HepG2 (cell line): ENCODE data around the gene PHOSPHO2. TPM values are rescaled to one million over a fixed set of nuclear protein-coding genes. Genes with fewer than 3 reads are reported as not detected.

ENCODE experiments used
- AGO2 ChIP-seq: fragments of 200-400 bp; formaldehyde crosslinking; optimal IDR thresholded peaks from 2 replicates; pipeline ENCODE3; 2017; ENCODE audit warnings: mild to moderate bottlenecking, low read depth, low read length, moderate library complexity
- ARID5B ChIP-seq: IDR thresholded peaks from 2 replicates; pipeline ENCODE4 v1.4.0; 2020; ENCODE audit warnings: mild to moderate bottlenecking, missing genetic modification reagents
- CCDC6 ChIP-seq: sonication (generic); formaldehyde crosslinking; IDR thresholded peaks from 2 replicates; pipeline ENCODE4 v1.8.1; 2022; ENCODE audit warnings: mild to moderate bottlenecking, missing genetic modification reagents, moderate library complexity
- CTCF ChIP-seq: sonication (generic); formaldehyde crosslinking; IDR thresholded peaks from 2 replicates; pipeline ENCODE4 v1.5.0; 2020; ENCODE audit warnings: mild to moderate bottlenecking, missing genetic modification reagents, moderate library complexity
- DR1 ChIP-seq: sonication (generic); formaldehyde crosslinking; IDR thresholded peaks from 2 replicates; pipeline ENCODE4 v1.8.0; 2021; ENCODE audit warnings: mild to moderate bottlenecking, missing genetic modification reagents, inconsistent platforms
- E2F1 ChIP-seq: sonication (generic); formaldehyde crosslinking; IDR thresholded peaks from 2 replicates; pipeline ENCODE4 v1.5.0; 2020; ENCODE audit warnings: missing genetic modification reagents
- EED ChIP-seq: sonication (generic); formaldehyde crosslinking; IDR thresholded peaks from 2 replicates; pipeline ENCODE4 v1.5.0; 2020; ENCODE audit warnings: mild to moderate bottlenecking, missing genetic modification reagents
- HNF4G ChIP-seq, 2 experiments: sonication (generic) in 1 of 2; formaldehyde crosslinking in 1 of 2; IDR thresholded peaks; 2 replicates each; pipeline versions ENCODE4 v1.4.0 to v1.6.1; 2011 to 2020; ENCODE audit warnings: borderline replicate concordance in 2 of 2, low read depth in 2 of 2, mild to moderate bottlenecking in 2 of 2, low read length in 1 of 2, missing genetic modification reagents in 1 of 2, moderate library complexity in 1 of 2
- KAT2B ChIP-seq: fragments of 150-350 bp; IDR thresholded peaks from 2 replicates; pipeline ENCODE4 v1.6.1; 2014; ENCODE audit warnings: low read depth, low read length, borderline replicate concordance
- MAX ChIP-seq: IDR thresholded peaks from 2 replicates; pipeline ENCODE4 v1.6.1; 2012; ENCODE audit warnings: inconsistent platforms
- MXD4 ChIP-seq: IDR thresholded peaks from 2 replicates; pipeline ENCODE4 v1.6.1; 2016; ENCODE audit warnings: mild to moderate bottlenecking, missing biosample characterization, missing genetic modification reagents
- NBN ChIP-seq: fragments of 450-650 bp; conservative IDR thresholded peaks from 2 replicates; pipeline ENCODE4 v1.6.1; 2017
- POGZ ChIP-seq: sonication (generic); formaldehyde crosslinking; IDR thresholded peaks from 2 replicates; pipeline ENCODE4 v1.4.0; 2020; ENCODE audit warnings: mild to moderate bottlenecking, missing genetic modification reagents
- SKI ChIP-seq: fragments of 450-650 bp; IDR thresholded peaks from one replicate; pipeline ENCODE4 v1.6.1; 2018; ENCODE audit warnings: mild to moderate bottlenecking; ENCODE audit not compliant: partially characterized antibody
- TFDP2 ChIP-seq: sonication (generic); formaldehyde crosslinking; IDR thresholded peaks from 2 replicates; pipeline ENCODE4 v1.4.0; 2020; ENCODE audit warnings: missing genetic modification reagents
- U2AF2 ChIP-seq: fragments of 200-400 bp; formaldehyde crosslinking; IDR thresholded peaks from 2 replicates; pipeline ENCODE4 v1.6.1; 2017; ENCODE audit warnings: low read depth, mild to moderate bottlenecking, low read length
- ZFAT ChIP-seq: sonication (generic); formaldehyde crosslinking; conservative IDR thresholded peaks from 2 replicates; pipeline ENCODE4 v1.8.1; 2023; ENCODE audit warnings: missing genetic modification reagents, inconsistent platforms
- ZFYVE20 ChIP-seq: sonication (generic); formaldehyde crosslinking; IDR thresholded peaks from 2 replicates; pipeline ENCODE4 v1.8.0; 2023; ENCODE audit warnings: low read depth, mild to moderate bottlenecking, moderate library complexity, missing genetic modification reagents, borderline replicate concordance
- ZMYM4 ChIP-seq: sonication (generic); formaldehyde crosslinking; IDR thresholded peaks from 2 replicates; pipeline ENCODE4 v1.8.1; 2023; ENCODE audit warnings: mild to moderate bottlenecking, missing genetic modification reagents
- ZNF160 ChIP-seq: sonication (generic); formaldehyde crosslinking; IDR thresholded peaks from 2 replicates; pipeline ENCODE4 v1.8.0; 2022; ENCODE audit warnings: mild to moderate bottlenecking, inconsistent platforms, missing genetic modification reagents
- ZNF230 ChIP-seq: sonication (generic); formaldehyde crosslinking; IDR thresholded peaks from 2 replicates; pipeline ENCODE4 v1.4.0; 2020; ENCODE audit warnings: mild to moderate bottlenecking, missing genetic modification reagents
- ZNF34 ChIP-seq: sonication (generic); formaldehyde crosslinking; IDR thresholded peaks from 2 replicates; pipeline ENCODE4 v1.4.0; 2020; ENCODE audit warnings: mild to moderate bottlenecking, missing genetic modification reagents, borderline replicate concordance
- ZNF674 ChIP-seq: sonication (generic); formaldehyde crosslinking; IDR thresholded peaks from 2 replicates; pipeline ENCODE4 v1.5.0; 2020; ENCODE audit warnings: low read depth, mild to moderate bottlenecking, missing genetic modification reagents
- polyA plus RNA-seq, 8 experiments: library from polyadenylated mRNA; depleted of rRNA in 3 of 8; stranded (reverse) in 7 of 8; unstranded in 1 of 8; fragments of >200 nt; fragmentation: Illumina TruSeq in 4 of 8; extraction: Trizol in 4 of 8; gene quantifications; 2 replicates each; pipeline versions ENCODE4 v1.2.1 to v1.2.3, GENCODE V29; 2011 to 2016; ENCODE audit warnings: low read depth in 4 of 8, missing spikeins in 1 of 8, mixed read lengths in 1 of 8; ENCODE audit not compliant: insufficient read depth in 1 of 8
- total RNA-seq, 5 experiments: library from RNA; depleted of rRNA; stranded (reverse); fragments of >200 nt; fragmentation: Illumina TruSeq; extraction: Trizol; gene quantifications; 2 replicates each; pipeline ENCODE4 v1.2.3, GENCODE V29; 2016; ENCODE audit warnings: low read depth in 1 of 5

The PHOSPHO2 gene
- total and polyA plus RNA-seq, 2 of the 13 experiments (the other 11 are each of a cell fraction or from before 2014, with no cell fraction given) = 6.1 to 11.4 TPM

GRCh38 chr2:169712791-169713227, 18.5 kb downstream of the PHOSPHO2 start (continued):
- TF ChIP-seq ZNF160 (no peak), SKI (no peak), TFDP2 (no peak), ZFYVE20 (no peak), KAT2B (no peak), ZNF674 (CRISPR knock-in tag) (no peak), ZMYM4 (CRISPR knock-in tag) (peak; percentile 63; the same call in 1 of the 2 replicates), U2AF2 (no peak), CCDC6 (CRISPR knock-in tag) (peak; percentile 40; the same call in 1 of the 2 replicates), E2F1 (CRISPR knock-in tag) (no peak), DR1 (CRISPR knock-in tag) (no peak), POGZ (CRISPR knock-in tag) (peak; percentile 55; the same call in 1 of the 2 replicates), ZFAT (CRISPR knock-in tag) (no peak), MAX (0 out of 2 replicates have a peak, but pooled peaks have one; percentile 35), NBN (no peak), CTCF (CRISPR knock-in tag) (peak; percentile 28), EED (peak; percentile 37; the same call in 1 of the 2 replicates), HNF4G (IDR thresholded peaks at IDR 0.05; ENCODE audit: borderline replicate concordance, low read depth, low read length) (peak; percentile 36; the same call in 1 of the 2 replicates), HNF4G (CRISPR knock-in tag; IDR thresholded peaks at IDR 0.05; ENCODE audit: borderline replicate concordance, low read depth) (no peak), MXD4 (CRISPR knock-in tag) (no peak), ARID5B (CRISPR knock-in tag) (0 out of 2 replicates have a peak, but pooled peaks have one; percentile 18), AGO2 (peak; percentile 47), ZNF230 (CRISPR knock-in tag) (no peak), ZNF34 (0 out of 2 replicates have a peak, but pooled peaks have one; percentile 23)
